IMR-90 (cell line): ENCODE results near the gene FSIP1. TPM values are rescaled to one million over a fixed set of nuclear protein-coding genes. Genes with fewer than 3 reads are reported as not detected.

Experiments used
- ATAC-seq: fragments of 200-7000 bp; cut with Tn5 transposase; 2 replicates; pipeline ENCODE4 v1.9.1; 2020; ENCODE audit warnings: low read depth, mild to moderate bottlenecking, moderate library complexity
- BruUV-seq: library from RNA; stranded (reverse); fragments of 400-500 nt; replicated peaks from 2 replicates; lab custom pipeline; 2021; lab: Mats Ljungman, UMichigan
- CTCF ChIA-PET: fragments of 300-600 bp; formaldehyde crosslinking; extraction: SDS; loops from one replicate; lab custom pipeline; 2021; ENCODE audit warnings: antibody characterized with exemption; lab: Yijun Ruan, JAX
- POLR2A ChIA-PET: fragments of 300-600 bp; sonication (Branson Sonifier 250); formaldehyde crosslinking; loops from one replicate; lab custom pipeline; 2022; ENCODE audit warnings: antibody characterized with exemption; ENCODE audit not compliant: unreplicated experiment; lab: Charles Lee
- DNase-seq: peaks from one replicate; pipeline ENCODE4 v3.0.0; 2013
- H2AFZ ChIP-seq: replicated peaks from 2 replicates; pipeline ENCODE3; 2013; ENCODE audit warnings: low read length, mild to moderate bottlenecking; ENCODE audit not compliant: poor library complexity
- H2AK5ac ChIP-seq: 2 replicates; pipeline ENCODE4 v1.6.1; 2013; ENCODE audit warnings: low read depth, low read length, inconsistent platforms
- H2AK9ac ChIP-seq: replicated peaks from 2 replicates; pipeline ENCODE3; 2013; ENCODE audit warnings: mild to moderate bottlenecking, low read depth, low read length, moderate library complexity; ENCODE audit not compliant: poor library complexity
- H2BK120ac ChIP-seq: 2 replicates; pipeline ENCODE4 v1.6.1; 2013; ENCODE audit warnings: low read depth, low read length, inconsistent platforms
- H2BK15ac ChIP-seq: 3 replicates; pipeline ENCODE4 v1.6.1; 2013; ENCODE audit warnings: low read depth, low read length, inconsistent platforms
- H2BK20ac ChIP-seq: 2 replicates; pipeline ENCODE4 v1.6.1; 2013; ENCODE audit warnings: low read depth, mild to moderate bottlenecking, inconsistent platforms, low read length, moderate library complexity
- H2BK5ac ChIP-seq: 2 replicates; pipeline ENCODE4 v1.6.1; 2013; ENCODE audit warnings: mild to moderate bottlenecking, low read depth, low read length, inconsistent platforms; ENCODE audit not compliant: poor library complexity, severe bottlenecking
- H3K14ac ChIP-seq: replicated peaks from 2 replicates; pipeline ENCODE4 v1.6.1; 2013; ENCODE audit warnings: low read depth, low read length, inconsistent platforms
- H3K18ac ChIP-seq: 2 replicates; pipeline ENCODE4 v1.6.1; 2013; ENCODE audit warnings: low read depth, low read length, control low read depth
- H3K23ac ChIP-seq: 2 replicates; pipeline ENCODE4 v1.6.1; 2013; ENCODE audit warnings: low read depth, low read length, inconsistent platforms
- H3K27ac ChIP-seq: 2 replicates; pipeline ENCODE4 v1.5.1; 2013; ENCODE audit warnings: mild to moderate bottlenecking, control low read depth, low read length; ENCODE audit not compliant: insufficient read depth
- H3K27me3 ChIP-seq: 2 replicates; pipeline ENCODE4 v1.6.1; 2013; ENCODE audit warnings: low read length; ENCODE audit not compliant: control insufficient read depth, insufficient read depth
- H3K36me3 ChIP-seq: 2 replicates; pipeline ENCODE4 v1.6.1; 2013; ENCODE audit warnings: low read length, mixed read lengths; ENCODE audit not compliant: control insufficient read depth, insufficient read depth
- H3K4ac ChIP-seq: 2 replicates; pipeline ENCODE4 v1.6.1; 2013; ENCODE audit warnings: low read depth, low read length, inconsistent platforms
- H3K4me1 ChIP-seq: 2 replicates; pipeline ENCODE4 v1.6.1; 2013; ENCODE audit warnings: low read length, mixed read lengths; ENCODE audit not compliant: control insufficient read depth, insufficient read depth
- H3K4me2 ChIP-seq: 2 replicates; pipeline ENCODE4 v1.6.1; 2013; ENCODE audit warnings: low read depth, mild to moderate bottlenecking, control low read depth, low read length, moderate library complexity
- H3K4me3 ChIP-seq: 2 replicates; pipeline ENCODE4 v1.5.1; 2013; ENCODE audit warnings: low read depth, mild to moderate bottlenecking, control low read depth, low read length, moderate library complexity; ENCODE audit not compliant: insufficient read depth
- H3K56ac ChIP-seq: 2 replicates; pipeline ENCODE4 v1.6.1; 2013; ENCODE audit warnings: low read length, inconsistent platforms; ENCODE audit not compliant: insufficient read depth; ENCODE audit errors: extremely low read depth
- H3K79me1 ChIP-seq, 2 experiments: 2 replicates each; pipeline ENCODE4 v1.6.1; 2013; ENCODE audit warnings: low read length in 2 of 2, inconsistent platforms in 1 of 2, low read depth in 1 of 2
- H3K9ac ChIP-seq: 2 replicates; pipeline ENCODE4 v1.6.1; 2013; ENCODE audit warnings: low read depth, low read length, control low read depth
- H3K9me1 ChIP-seq: 2 replicates; pipeline ENCODE4 v1.6.1; 2013; ENCODE audit warnings: low read length, inconsistent platforms; ENCODE audit not compliant: insufficient read depth
- H3K9me3 ChIP-seq: 2 replicates; pipeline ENCODE4 v1.6.1; 2013; ENCODE audit warnings: low read length; ENCODE audit not compliant: control insufficient read depth, insufficient read depth
- H4K20me1 ChIP-seq: 2 replicates; pipeline ENCODE4 v1.6.1; 2013; ENCODE audit warnings: low read length, inconsistent platforms; ENCODE audit not compliant: insufficient read depth
- H4K5ac ChIP-seq: 2 replicates; pipeline ENCODE4 v1.6.1; 2013; ENCODE audit warnings: mild to moderate bottlenecking, low read depth, low read length, control low read depth
- H4K8ac ChIP-seq, 2 experiments: 2 replicates each; pipeline ENCODE4 v1.6.1; 2013; ENCODE audit warnings: low read depth in 2 of 2, low read length in 2 of 2, control low read depth in 1 of 2, inconsistent platforms in 1 of 2
- H4K91ac ChIP-seq: 2 replicates; pipeline ENCODE4 v1.6.1; 2013; ENCODE audit warnings: low read depth, low read length, inconsistent platforms; ENCODE audit not compliant: insufficient read depth
- BHLHE40 ChIP-seq: fragments of 150-350 bp; IDR thresholded peaks from 2 replicates; pipeline ENCODE4 v1.6.1; 2016; ENCODE audit warnings: mild to moderate bottlenecking, low read depth, low read length
- CEBPB ChIP-seq: IDR thresholded peaks from 2 replicates; pipeline ENCODE4 v1.6.1; 2012; ENCODE audit warnings: low read depth, low read length, improper control_type of control experiment
- CHD1 ChIP-seq: IDR thresholded peaks from 2 replicates; pipeline ENCODE4 v1.6.1; 2012; ENCODE audit warnings: low read depth, low read length, improper control_type of control experiment
- ELK1 ChIP-seq: fragments of 150-350 bp; IDR thresholded peaks from 2 replicates; pipeline ENCODE4 v1.6.1; 2016; ENCODE audit warnings: low read depth, mild to moderate bottlenecking, low read length, moderate library complexity, borderline replicate concordance
- FOS ChIP-seq: fragments of 150-350 bp; IDR thresholded peaks from 2 replicates; pipeline ENCODE4 v1.6.1; 2016; ENCODE audit warnings: low read depth, low read length
- MAFK ChIP-seq: IDR thresholded peaks from 2 replicates; pipeline ENCODE4 v1.6.1; 2012; ENCODE audit warnings: low read depth, low read length, improper control_type of control experiment
- MAZ ChIP-seq: IDR thresholded peaks from 2 replicates; pipeline ENCODE4 v1.6.1; 2012; ENCODE audit warnings: low read depth, mild to moderate bottlenecking, low read length, improper control_type of control experiment, moderate library complexity, borderline replicate concordance
- MXI1 ChIP-seq: IDR thresholded peaks from 2 replicates; pipeline ENCODE4 v1.6.1; 2012; ENCODE audit warnings: low read depth, mild to moderate bottlenecking, low read length, moderate library complexity, borderline replicate concordance
- NFE2L2 ChIP-seq: fragments of 150-350 bp; IDR thresholded peaks from 2 replicates; pipeline ENCODE4 v1.6.1; 2016; ENCODE audit warnings: low read depth, mild to moderate bottlenecking, low read length
- POLR2A ChIP-seq: IDR thresholded peaks from 2 replicates; pipeline ENCODE4 v1.6.1; 2012; ENCODE audit warnings: mild to moderate bottlenecking, low read depth, low read length
- RAD21 ChIP-seq: IDR thresholded peaks from 2 replicates; pipeline ENCODE4 v1.6.1; 2012; ENCODE audit warnings: low read length, improper control_type of control experiment
- RCOR1 ChIP-seq: IDR thresholded peaks from 2 replicates; pipeline ENCODE4 v1.6.1; 2012; ENCODE audit warnings: mild to moderate bottlenecking, low read length, improper control_type of control experiment; ENCODE audit not compliant: insufficient replicate concordance
- RFX5 ChIP-seq: IDR thresholded peaks from 2 replicates; pipeline ENCODE4 v1.8.0; 2012; ENCODE audit warnings: low read depth, mild to moderate bottlenecking, low read length, moderate library complexity
- SMC3 ChIP-seq: fragments of 150-350 bp; IDR thresholded peaks from 2 replicates; pipeline ENCODE4 v1.6.1; 2016; ENCODE audit warnings: low read depth, mild to moderate bottlenecking, antibody characterized with exemption, low read length, moderate library complexity
- USF2 ChIP-seq: fragments of 150-350 bp; IDR thresholded peaks from 2 replicates; pipeline ENCODE4 v1.6.1; 2017; ENCODE audit warnings: mild to moderate bottlenecking, antibody characterized with exemption, low read length, low read depth
- WGBS, 2 experiments: methylation state at CpG; one replicate each; pipeline versions ENCODE4 v1.1.5 to v1.1.7; 2013; ENCODE audit warnings: missing lambda C conversion rate in 2 of 2; ENCODE audit not compliant: insufficient read length in 1 of 2; ENCODE audit errors: extremely low coverage in 2 of 2; 5-methylcytosine and 5-hydroxymethylcytosine counted together
- dilution Hi-C: fragments of 300-500 bp; cut with HindIII; formaldehyde crosslinking; loops from one replicate; pipeline ENCODE4 v1.14.3; 2018; ENCODE audit warnings: low sequenced_read_pairs; ENCODE audit not compliant: unreplicated experiment
- in situ Hi-C: fragments of 300-500 bp; cut with MboI; formaldehyde crosslinking; loops from 3 replicates; pipeline ENCODE4 v1.14.3; 2019; ENCODE audit warnings: low sequenced_read_pairs, inconsistent platforms, mixed read lengths
- intact Hi-C: fragments of 100-400 bp; cut with micrococcal nuclease; formaldehyde crosslinking; loops from 2 replicates; pipeline ENCODE4 v1.10.0; 2022
- polyA plus RNA-seq, 3 experiments: library from polyadenylated mRNA; depleted of rRNA; stranded (reverse); fragments of >200 nt; gene quantifications; 2 replicates each; pipeline ENCODE4 v1.2.3, GENCODE V29; 2012; ENCODE audit warnings: low replicate concordance in 1 of 3
- total RNA-seq: library from RNA; depleted of rRNA; stranded (reverse); fragments of >200 nt; gene quantifications from 2 replicates; pipeline ENCODE4 v1.2.3, GENCODE V29; 2012

The FSIP1 gene
- total and polyA plus RNA-seq, 2 of the 4 experiments (the other 2 are of a cell fraction) = 0.10 to 0.18 TPM

DNA sequence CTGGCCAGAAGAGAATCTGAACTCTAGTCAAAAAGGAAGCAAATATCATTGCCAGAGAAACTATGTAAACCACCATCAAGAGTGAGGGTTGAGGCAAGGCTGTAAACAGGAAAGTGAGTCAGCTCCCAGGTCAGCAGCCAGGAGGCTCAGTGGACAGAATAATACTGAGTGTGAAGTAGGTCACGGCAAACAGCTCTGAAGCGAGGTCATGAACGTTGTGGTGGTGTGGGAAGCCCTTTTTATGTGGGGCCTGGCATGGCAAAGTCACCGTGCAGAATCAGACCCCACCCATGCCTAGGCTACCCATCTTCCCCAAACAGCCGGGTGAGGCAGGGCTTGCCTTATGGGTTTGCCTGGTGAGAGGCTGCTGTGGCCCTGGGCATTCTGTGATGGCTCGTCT, 157.8 kb downstream of the FSIP1 start:
- H3K36me3 ChIP-seq = no peaks in the 10 kb centered on the region
- no peak overlapping the region for H3K4me3 ChIP-seq
- peak overlapping the region; percentile 21; the same call in 1 of the 2 replicates for H2BK20ac ChIP-seq
- peak overlapping the region; percentile 13 for H2AFZ ChIP-seq
- H4K5ac ChIP-seq = no peak overlapping the region; the same call in 1 of the 2 replicates
- H2BK120ac ChIP-seq = peak overlapping the region; percentile 73
- no peak overlapping the region for H3K23ac ChIP-seq
- POLR2A ChIA-PET = no interaction called here
- H3K4ac ChIP-seq = peak overlapping the region; percentile 80
- H4K8ac ChIP-seq = peak overlapping the region in 1 of 2 experiments; percentile 43; a peak in 1 of 4 replicates
- H3K4me1 ChIP-seq = peaks cover 27% of the 10 kb centered on the region
- peak overlapping the region; percentile 9 for H2BK5ac ChIP-seq
- H3K56ac ChIP-seq = no peak overlapping the region
- CTCF ChIA-PET = interaction anchor here (0.7 kb wide), 1 partner anchor 132 kb away, joined by 4 read pairs; no protein-coding TSS in a partner anchor
- H2AK5ac ChIP-seq = peak overlapping the region; percentile 84
- intact Hi-C loops = no loop called here
- H3K18ac ChIP-seq = no peak overlapping the region; the same call in 1 of the 2 replicates
- no peaks in the 10 kb centered on the region for H4K20me1 ChIP-seq
- no peaks in the 10 kb centered on the region for H3K27me3 ChIP-seq
- H3K4me2 ChIP-seq = peak overlapping the region; percentile 5; the same call in 1 of the 2 replicates
- ATAC-seq (peak; percentile 98), DNase-seq (peak; percentile 93)
- no peak overlapping the region for H2AK9ac ChIP-seq
- no TSS peak for BruUV-seq
- H3K9me3 ChIP-seq = no peaks in the 10 kb centered on the region; the same call in 1 of the 2 replicates
- no peak overlapping the region for H3K9ac ChIP-seq
- H3K27ac ChIP-seq = peak overlapping the region; percentile 79
- WGBS, 2 experiments = no CpG with 5 or more reads among the region's 6 CpGs
- in situ Hi-C loops = no loop called here
- peaks cover 19% of the 10 kb centered on the region for H3K9me1 ChIP-seq
- peaks cover 0 to 5% of the 10 kb centered on the region in 2 experiments; a peak in 1 of 4 replicates for H3K79me1 ChIP-seq
- H3K14ac ChIP-seq = peak overlapping the region; percentile 79; the same call in 1 of the 2 replicates
- peak overlapping the region; percentile 35; the same call in 1 of the 2 replicates for H4K91ac ChIP-seq
- dilution Hi-C loops = no loop called here
- H2BK15ac ChIP-seq = peak overlapping the region; percentile 86; the same call in 2 of the 3 replicates
- peak; percentile 88 for TF ChIP-seq RCOR1
- TF ChIP-seq MXI1 = no peak
- no peak for TF ChIP-seq ELK1
- TF ChIP-seq NFE2L2 = no peak; the same call in 1 of the 2 replicates
- no peak for TF ChIP-seq USF2
- no peak for TF ChIP-seq RFX5
- TF ChIP-seq FOS = peak; percentile 94
- 0 out of 2 replicates have a peak, but pooled peaks have one; percentile 11 for TF ChIP-seq MAFK
- no peak for TF ChIP-seq POLR2A
- peak; percentile 63; the same call in 1 of the 2 replicates for TF ChIP-seq CEBPB
- no peak for TF ChIP-seq SMC3
- peak; percentile 86 for TF ChIP-seq BHLHE40
- TF ChIP-seq MAZ = peak; percentile 26; the same call in 1 of the 2 replicates
- no peak for TF ChIP-seq RAD21
- no peak for TF ChIP-seq CHD1
